Fibroblast of lung (primary cell): ENCODE measurements around the gene FGF1.

ENCODE experiments used
- CTCF ChIP-seq, 2 donors: IDR thresholded peaks in 1 of 2; conservative IDR thresholded peaks in 1 of 2; 1 replicate in 1 of 2; 2 replicates in 1 of 2; pipeline ENCODE4 v1.5.1; 2011 to 2012; ENCODE audit warnings: low read length in 2 of 2, control low read depth in 1 of 2, inconsistent platforms in 1 of 2, low read depth in 1 of 2, mild to moderate bottlenecking in 1 of 2
- EZH2 ChIP-seq: IDR thresholded peaks from 2 replicates; pipeline ENCODE4 v1.5.1; 2012; ENCODE audit warnings: low read length, control low read depth, mild to moderate bottlenecking; ENCODE audit errors: missing control alignments

- TF ChIP-seq CTCF (conservative IDR thresholded peaks at IDR 0.05 in 1 of 2, IDR thresholded peaks at IDR 0.05 in 1 of 2; ENCODE audit: low read depth in 1 of 2, low read length in 2 of 2) (no peak), EZH2 (no peak)
These were observed 85.1 kb downstream of the FGF1 start for GRCh38 chr5:142600611-142601358.
